Activated gamma-delta T cell treated with Interleukin-2 at 50 U/mL for 16 hours (primary cell): ENCODE data around the gene NSG2.
"Not testable (repeated sequence)": the region's sequence is repeated elsewhere in the genome, so short reads cannot be mapped to it uniquely, and the experiment has no call there.

ENCODE experiments used
- DNase-seq: peaks from one replicate; pipeline ENCODE4 v3.0.0-alpha.2; 2020

NSG2 gene

GRCh38 chr5:174106997-174107655 lies 61.6 kb downstream of the NSG2 start:
- DNase-seq, result no peak

- no peak for DNase-seq
These were observed 63.2 kb downstream of the NSG2 start for GRCh38 chr5:174108745-174109144.

- no peak for DNase-seq
These were observed 64.3 kb downstream of the NSG2 start for GRCh38 chr5:174109698-174110260.

- no peak for DNase-seq
These were observed 64.8 kb downstream of the NSG2 start for GRCh38 chr5:174110310-174110709.

- no peak for DNase-seq
These were observed 65.9 kb downstream of the NSG2 start for GRCh38 chr5:174111287-174111973.

- no peak for DNase-seq
These were observed 69.7 kb downstream of the NSG2 start for GRCh38 chr5:174115226-174115625.

- no peak for DNase-seq
These were observed 73.4 kb downstream of the NSG2 start for GRCh38 chr5:174118823-174119467.

- no peak for DNase-seq
These were observed 74.0 kb downstream of the NSG2 start for GRCh38 chr5:174119468-174119881.

- DNase-seq, result no peak
These were observed 75.0 kb downstream of the NSG2 start for GRCh38 chr5:174120401-174121005.

- DNase-seq, result no peak
These were observed 89.0 kb downstream of the NSG2 start for GRCh38 chr5:174134545-174134944.

GRCh38 chr5:174139623-174140022 lies 94.1 kb downstream of the NSG2 start:
- no peak for DNase-seq

- DNase-seq, result no peak
These were observed 95.0 kb downstream of the NSG2 start for GRCh38 chr5:174140452-174141020.

- DNase-seq, result no peak
These were observed 95.9 kb downstream of the NSG2 start for GRCh38 chr5:174141398-174141797.

GRCh38 chr5:174145091-174145490 lies 99.6 kb downstream of the NSG2 start:
- no peak for DNase-seq

GRCh38 chr5:174145821-174146220 lies 100.3 kb downstream of the NSG2 start:
- no peak for DNase-seq

- no peak for DNase-seq
These were observed 101.0 kb downstream of the NSG2 start for GRCh38 chr5:174146556-174146955.

- DNase-seq, result not testable (repeated sequence)
These were observed 101.5 kb downstream of the NSG2 start for GRCh38 chr5:174147012-174147411.

GRCh38 chr5:174147551-174147950 lies 102.0 kb downstream of the NSG2 start:
- no peak for DNase-seq

GRCh38 chr5:174148721-174149120 lies 103.2 kb downstream of the NSG2 start:
- DNase-seq, result no peak

- no peak for DNase-seq
These were observed 103.9 kb downstream of the NSG2 start for GRCh38 chr5:174149426-174149825.

- no peak for DNase-seq
These were observed 104.5 kb downstream of the NSG2 start for GRCh38 chr5:174149989-174150388.

- DNase-seq, result no peak
These were observed 106.2 kb downstream of the NSG2 start for GRCh38 chr5:174151599-174152181.

- no peak for DNase-seq
These were observed 109.1 kb downstream of the NSG2 start for GRCh38 chr5:174154559-174154958.
